NCI-H1417 (cell line): ENCODE results near the gene SLC27A3.

Source experiments
- DNase-seq, 3 experiments: peaks; one replicate each; lab custom pipeline; 2025; lab: John Stamatoyannopoulos, UW

The SLC27A3 gene

GRCh38 chr1:153799566-153800465, 24.6 kb downstream of the SLC27A3 start:
- no peak for DNase-seq

GRCh38 chr1:153800516-153800915, 25.3 kb downstream of the SLC27A3 start:
- no peak for DNase-seq

- no peak for DNase-seq
Observed at GRCh38 chr1:153801028-153801625, 25.9 kb downstream of the SLC27A3 start.

DNA sequence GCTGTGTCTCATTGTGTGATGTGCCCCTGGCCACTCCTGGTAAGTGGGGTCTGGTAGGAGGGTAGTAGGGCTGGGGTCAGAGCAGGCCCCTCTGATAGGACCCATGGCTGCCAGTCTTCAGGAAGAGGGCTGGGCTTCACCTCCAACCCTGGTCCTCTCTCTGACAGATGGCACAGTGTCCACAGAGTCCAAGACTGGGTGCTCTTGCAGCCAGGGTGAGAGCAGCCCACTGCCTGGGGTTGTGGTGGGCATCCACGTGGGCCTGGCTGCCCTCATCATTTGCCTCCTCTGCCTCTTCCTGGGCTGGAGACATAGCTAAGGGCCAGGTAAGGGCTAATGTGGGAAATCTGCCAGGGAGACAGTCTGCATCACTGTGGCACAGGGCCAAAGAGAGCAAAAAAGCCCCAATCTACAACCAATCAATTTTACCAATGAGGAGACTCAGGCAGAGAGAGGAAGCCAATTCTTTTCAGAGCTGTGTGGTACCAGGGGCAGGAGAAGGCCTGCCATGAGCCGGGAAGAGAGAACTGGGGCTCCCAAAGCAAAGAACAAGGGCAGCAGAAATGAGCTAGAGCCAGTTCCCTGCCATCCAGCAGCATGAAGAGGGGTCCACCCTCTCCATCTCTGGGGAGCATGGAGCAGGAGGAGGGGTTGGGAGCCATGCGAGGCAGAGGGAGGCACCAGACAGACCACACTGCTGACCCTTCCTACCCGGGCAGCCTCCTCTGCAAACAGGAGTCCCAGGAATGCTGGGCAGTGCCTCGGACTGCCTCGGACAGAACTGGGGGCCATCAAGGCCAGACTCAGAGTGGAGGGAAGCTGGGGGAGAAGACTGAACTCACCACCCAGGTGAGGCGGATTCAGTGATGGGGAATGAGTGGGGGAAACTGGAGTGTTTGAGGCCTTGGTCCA, 26.8 kb downstream of the SLC27A3 start:
- no peak for DNase-seq

DNA sequence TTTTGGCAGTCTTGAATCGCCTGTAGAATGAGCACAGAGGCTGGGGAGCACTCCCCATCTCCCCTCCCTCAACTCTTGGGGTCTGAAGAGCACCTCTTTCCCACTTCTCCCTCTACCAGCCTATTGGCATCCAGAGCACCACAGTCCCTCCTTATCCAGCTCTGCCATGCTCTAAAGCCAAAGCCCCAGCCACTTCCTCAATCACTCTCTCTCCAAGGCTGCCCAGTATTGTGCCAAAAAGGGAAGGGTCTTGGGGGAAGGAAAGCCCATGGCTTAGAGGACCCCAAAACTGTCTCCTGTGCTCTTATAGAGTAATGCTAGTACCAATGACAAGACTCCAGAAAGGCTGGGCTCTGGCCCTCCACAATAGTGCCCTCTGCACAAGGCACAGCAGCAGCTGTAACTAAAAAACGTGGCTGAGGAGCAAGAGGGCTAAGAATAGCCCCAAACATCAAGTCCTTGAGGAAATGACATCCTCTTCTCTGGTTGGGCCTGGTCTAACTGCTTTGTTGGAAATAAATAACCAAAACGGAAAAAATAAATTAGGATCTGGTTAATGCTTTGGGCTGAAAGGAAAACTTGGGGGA, 28.4 kb downstream of the SLC27A3 start:
- no peak for DNase-seq

DNA sequence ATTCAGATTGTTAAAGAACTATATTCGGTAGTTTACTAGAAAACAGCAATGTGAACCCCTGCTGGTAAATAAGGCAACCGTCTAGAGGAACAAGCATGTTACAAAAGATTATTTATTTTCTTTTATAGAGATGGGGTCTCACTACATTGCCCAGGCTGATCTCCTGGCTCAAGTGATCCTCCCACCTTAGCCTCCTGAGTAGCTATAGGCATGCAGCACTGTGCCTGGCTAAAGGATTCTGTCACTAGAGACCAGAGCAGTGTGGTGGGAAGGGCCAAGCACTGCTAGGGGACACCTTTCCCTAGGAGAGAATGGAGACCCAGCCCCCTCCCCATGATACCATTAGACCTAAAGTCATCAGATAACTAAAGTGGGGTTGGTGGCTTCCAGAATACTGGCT, 28.9 kb downstream of the SLC27A3 start:
- DNase-seq, result no peak

DNA sequence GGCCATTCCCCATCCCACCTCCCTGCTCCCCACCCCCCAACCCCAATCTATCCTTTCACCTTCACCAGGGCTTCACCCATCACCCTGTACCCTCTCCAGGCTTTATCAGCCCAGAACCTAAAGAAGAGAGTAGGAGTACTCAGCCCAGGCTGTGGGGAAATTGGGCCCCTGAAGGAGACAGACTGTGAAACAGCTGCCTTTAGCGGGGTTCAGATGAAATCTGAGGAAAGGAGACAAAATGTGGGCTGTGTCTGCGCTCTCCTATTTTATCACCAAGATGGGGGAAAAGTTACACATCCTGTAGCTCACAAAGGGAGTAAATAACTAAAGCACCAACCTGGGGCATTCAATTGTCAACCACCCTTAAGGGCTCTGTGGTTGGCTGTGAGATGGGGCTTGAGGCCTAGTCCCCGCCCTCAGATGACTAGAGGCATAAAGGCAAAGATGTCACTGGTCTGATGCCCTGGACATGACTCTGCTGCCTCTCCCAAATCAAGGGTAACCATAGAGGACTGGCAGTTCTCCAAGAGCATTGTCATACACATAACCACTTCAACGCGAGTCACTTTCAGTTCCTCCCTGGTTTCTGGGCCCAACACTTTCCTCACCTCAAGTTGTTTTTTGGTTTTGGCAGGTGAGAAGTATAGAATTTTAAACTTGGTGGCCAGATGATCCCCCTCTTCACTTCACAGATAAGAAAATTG, 30.0 kb downstream of the SLC27A3 start:
- no peak for DNase-seq

GRCh38 chr1:153805886-153806719, 30.9 kb downstream of the SLC27A3 start:
- no peak for DNase-seq

- DNase-seq, result no peak
Observed at GRCh38 chr1:153816283-153816889, 41.2 kb downstream of the SLC27A3 start.

DNA sequence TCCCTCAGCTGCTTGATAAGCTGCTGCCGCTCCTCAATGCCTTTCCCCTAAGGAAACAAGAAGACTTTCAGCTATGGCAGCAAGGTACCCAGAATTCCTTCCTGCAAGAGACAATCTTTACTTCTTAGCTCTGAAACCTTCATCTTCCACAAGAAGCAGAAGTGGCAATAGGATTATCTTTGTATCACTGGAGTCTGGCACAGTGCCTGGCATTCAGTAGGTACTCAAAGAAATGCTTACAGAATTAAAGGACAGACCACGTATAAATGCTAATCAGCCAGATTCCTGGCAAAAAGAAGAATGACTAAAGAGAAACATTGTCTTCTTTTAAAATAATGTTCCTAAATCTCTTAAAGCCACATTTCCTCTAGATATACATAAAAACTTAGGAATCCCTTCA, 43.7 kb downstream of the SLC27A3 start:
- no peak for DNase-seq

DNA sequence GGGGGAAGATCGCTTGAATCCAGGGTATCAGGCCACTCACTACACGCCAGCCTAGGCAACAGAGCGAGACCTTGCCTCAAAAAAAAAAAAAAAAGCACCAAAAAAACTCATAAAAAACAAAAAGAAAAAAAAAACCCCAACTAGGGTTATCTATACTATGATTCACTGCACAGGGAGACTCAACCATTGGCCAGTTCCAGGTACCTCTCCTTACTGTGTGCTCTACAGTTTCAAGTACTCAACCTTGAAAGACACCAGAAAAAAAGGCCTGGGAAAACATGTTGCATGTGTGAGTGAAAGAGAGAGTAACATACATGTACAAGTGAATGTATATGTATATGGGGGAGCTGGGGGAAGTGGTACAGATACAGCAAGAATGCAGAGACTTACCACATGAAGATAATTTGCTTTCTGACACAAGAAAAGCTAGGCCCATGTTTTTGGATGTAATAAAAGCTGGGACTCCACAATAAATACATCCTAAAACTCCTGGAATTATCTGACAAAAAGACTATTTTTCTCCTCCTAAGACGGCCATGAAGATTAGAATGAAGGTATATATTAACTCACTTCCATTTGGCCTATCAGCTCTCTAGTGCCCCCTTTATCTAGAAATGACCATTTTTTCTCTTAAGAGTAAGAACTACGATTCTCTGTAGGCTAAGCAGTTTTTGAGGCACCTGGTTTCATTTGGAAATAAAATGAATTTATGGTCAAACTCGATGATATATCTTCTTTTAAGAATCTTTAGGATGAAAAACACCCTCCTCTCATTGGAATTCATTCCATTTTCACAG, 52.2 kb downstream of the SLC27A3 start:
- DNase-seq, result no peak
